Nucleus accumbens (tissue), 56 donors: ENCODE data around the gene LRP6.

Experiments used
- DNase-seq, 56 donors: peaks; one replicate each; lab custom pipeline; 2025; lab: John Stamatoyannopoulos, UW

The LRP6 gene

GRCh38 chr12:12086973-12087692 lies 179.7 kb downstream of the LRP6 start:
- DNase-seq, result no peak

- no peak for DNase-seq
Observed at GRCh38 chr12:12086362-12086761, 180.5 kb downstream of the LRP6 start.

- DNase-seq, result no peak
Observed at GRCh38 chr12:12083688-12084087, 183.2 kb downstream of the LRP6 start.

GRCh38 chr12:12081836-12082497 lies 184.9 kb downstream of the LRP6 start:
- peak in 8 of 56 donors; percentile 1 to 22 (median 8) for DNase-seq

DNA sequence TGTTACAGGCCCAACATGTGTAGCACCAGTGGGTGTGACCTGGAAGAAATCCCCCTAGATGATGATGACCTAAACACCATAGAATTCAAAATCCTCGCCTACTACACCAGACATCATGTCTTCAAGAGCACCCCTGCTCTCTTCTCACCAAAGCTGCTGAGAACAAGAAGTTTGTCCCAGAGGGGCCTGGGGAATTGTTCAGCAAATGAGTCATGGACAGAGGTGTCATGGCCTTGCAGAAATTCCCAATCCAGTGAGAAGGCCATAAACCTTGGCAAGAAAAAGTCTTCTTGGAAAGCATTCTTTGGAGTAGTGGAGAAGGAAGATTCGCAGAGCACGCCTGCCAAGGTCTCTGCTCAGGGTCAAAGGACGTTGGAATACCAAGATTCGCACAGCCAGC lies 187.6 kb downstream of the LRP6 start:
- DNase-seq, result no peak

DNA sequence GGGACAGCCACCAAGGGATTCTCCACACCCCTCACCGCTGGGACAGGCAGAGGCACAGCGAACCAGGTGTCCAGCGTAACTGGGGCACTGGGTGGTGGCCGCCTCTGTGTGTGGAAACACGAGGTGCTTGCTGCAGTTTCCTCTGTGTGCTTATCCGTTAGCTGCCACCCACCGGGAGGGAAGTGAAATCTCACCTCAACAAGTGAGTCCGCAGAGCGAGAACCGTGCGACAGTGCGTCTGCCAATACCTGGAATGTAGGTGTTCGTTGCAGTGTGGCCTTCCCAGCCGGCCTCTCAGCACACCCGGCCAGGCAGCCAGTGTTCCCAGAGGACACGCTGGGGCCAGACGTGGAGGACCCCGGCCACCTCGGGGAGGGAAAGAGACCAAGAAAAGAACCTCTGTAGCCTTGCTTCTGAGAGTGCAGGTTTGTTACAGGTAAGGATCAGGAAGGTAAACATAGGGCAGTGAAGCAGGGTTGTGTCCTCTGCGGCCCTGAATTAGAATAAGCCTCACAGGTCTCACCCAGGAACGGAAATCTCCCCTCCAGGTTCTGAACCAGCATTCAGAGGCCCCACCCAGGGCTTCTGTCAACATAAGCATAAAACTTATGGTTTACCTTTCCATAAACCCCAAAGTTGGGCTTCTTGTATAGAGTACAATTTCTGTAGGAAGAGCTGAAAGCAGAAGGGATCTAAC lies 194.6 kb downstream of the LRP6 start:
- no peak for DNase-seq

- DNase-seq, result no peak
Observed at GRCh38 chr12:12070674-12071656, 195.9 kb downstream of the LRP6 start, which contains the start of gene BCL2L14. Gene BCL2L14, plus strand, starts transcription at chr12:12070939. Its CDS starts 8,367 bp downstream, at chr12:12079306.

- DNase-seq, result no peak
Observed at GRCh38 chr12:12069821-12070548, 196.9 kb downstream of the LRP6 start.

- no peak for DNase-seq
Observed at GRCh38 chr12:12068751-12069150, 198.1 kb downstream of the LRP6 start.
